Stomach (tissue), 4 donors: ENCODE data around the gene ANXA9.

Source experiments
- POLR2A ChIP-seq, 4 donors: fragments of 450-650 bp; IDR thresholded peaks; one replicate each; pipeline ENCODE4 v1.6.1; 2016; ENCODE audit warnings: antibody characterized with exemption in 4 of 4, control low read depth in 2 of 4, mild to moderate bottlenecking in 1 of 4, moderate library complexity in 1 of 4
- POLR2AphosphoS5 ChIP-seq, 3 donors: sonication (generic); formaldehyde crosslinking; IDR thresholded peaks; one replicate each; pipeline ENCODE4 v1.6.1; 2016; ENCODE audit warnings: antibody characterized with exemption in 3 of 3
- TF ChIP-seq, protein P1 (sequence below), 7 experiments: fragments of 450-650 bp in 4 of 7; fragments of 200-600 bp in 3 of 7; sonication (generic) in 3 of 7; IDR thresholded peaks; one replicate each; pipeline ENCODE4 v1.5.1; 2016 to 2019; ENCODE audit warnings: antibody characterized with exemption in 7 of 7, control low read depth in 2 of 7, mild to moderate bottlenecking in 1 of 7

DNA sequence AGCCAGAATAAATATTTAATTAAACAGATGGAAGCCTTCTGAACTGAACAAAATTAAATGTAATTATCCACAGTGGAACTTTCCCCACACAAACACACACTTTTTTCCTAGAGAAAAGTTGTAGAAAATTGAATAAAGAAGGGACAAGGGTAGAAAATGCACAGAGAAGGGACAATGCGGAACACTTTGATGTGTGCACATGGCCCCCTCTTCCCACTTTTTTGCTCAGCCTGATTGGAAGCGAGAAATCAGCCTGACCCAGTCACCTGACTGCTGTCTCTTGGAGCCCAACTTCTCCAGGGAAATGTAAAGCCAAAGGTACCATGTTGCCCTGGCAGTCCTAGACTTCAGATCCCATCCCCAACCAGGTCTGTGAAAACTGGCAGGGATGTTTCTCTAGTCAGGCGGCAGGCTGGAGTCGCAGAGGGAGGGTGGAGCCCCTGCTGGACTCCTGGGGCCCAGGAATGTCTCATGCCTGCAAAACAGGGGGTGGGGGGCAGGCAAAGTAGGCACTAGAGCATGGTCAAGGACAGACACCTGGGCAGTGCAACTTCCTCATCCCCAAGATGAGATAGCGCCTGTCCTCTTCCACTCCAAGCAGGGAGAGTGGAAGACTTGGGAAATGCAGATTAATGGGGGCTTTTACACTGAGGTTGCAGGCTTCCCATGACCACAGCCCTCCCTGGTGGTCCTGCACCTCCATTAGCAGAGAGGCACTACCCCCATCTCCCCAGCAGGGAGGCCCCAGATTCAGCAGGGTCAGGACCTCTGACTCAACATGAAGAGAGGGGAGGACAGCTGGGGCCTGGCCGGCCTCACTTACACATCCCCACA is 10.3 kb upstream of the ANXA9 start:
- TF ChIP-seq, protein P1, sequence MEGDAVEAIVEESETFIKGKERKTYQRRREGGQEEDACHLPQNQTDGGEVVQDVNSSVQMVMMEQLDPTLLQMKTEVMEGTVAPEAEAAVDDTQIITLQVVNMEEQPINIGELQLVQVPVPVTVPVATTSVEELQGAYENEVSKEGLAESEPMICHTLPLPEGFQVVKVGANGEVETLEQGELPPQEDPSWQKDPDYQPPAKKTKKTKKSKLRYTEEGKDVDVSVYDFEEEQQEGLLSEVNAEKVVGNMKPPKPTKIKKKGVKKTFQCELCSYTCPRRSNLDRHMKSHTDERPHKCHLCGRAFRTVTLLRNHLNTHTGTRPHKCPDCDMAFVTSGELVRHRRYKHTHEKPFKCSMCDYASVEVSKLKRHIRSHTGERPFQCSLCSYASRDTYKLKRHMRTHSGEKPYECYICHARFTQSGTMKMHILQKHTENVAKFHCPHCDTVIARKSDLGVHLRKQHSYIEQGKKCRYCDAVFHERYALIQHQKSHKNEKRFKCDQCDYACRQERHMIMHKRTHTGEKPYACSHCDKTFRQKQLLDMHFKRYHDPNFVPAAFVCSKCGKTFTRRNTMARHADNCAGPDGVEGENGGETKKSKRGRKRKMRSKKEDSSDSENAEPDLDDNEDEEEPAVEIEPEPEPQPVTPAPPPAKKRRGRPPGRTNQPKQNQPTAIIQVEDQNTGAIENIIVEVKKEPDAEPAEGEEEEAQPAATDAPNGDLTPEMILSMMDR (IDR thresholded peaks at IDR 0.05) = no peak
- TF ChIP-seq POLR2A (IDR thresholded peaks at IDR 0.05) (no peak), POLR2AphosphoS5 (IDR thresholded peaks at IDR 0.05) (no peak)
